Upper lobe of left lung (tissue), 4 donors: ENCODE data around the gene CNTFR.

Experiments used
- EP300 ChIP-seq, 4 donors: sonication (generic); formaldehyde crosslinking; IDR thresholded peaks; one replicate each; pipeline ENCODE4 v1.5.1; 2017; ENCODE audit warnings: antibody characterized with exemption in 4 of 4, control low read depth in 2 of 4
- POLR2A ChIP-seq, 4 donors: fragments of 450-650 bp; IDR thresholded peaks; one replicate each; pipeline ENCODE4 v1.5.1; 2016 to 2017; ENCODE audit warnings: antibody characterized with exemption in 4 of 4, mild to moderate bottlenecking in 2 of 4
- POLR2AphosphoS5 ChIP-seq, 2 donors: sonication (generic); formaldehyde crosslinking; IDR thresholded peaks; one replicate each; pipeline ENCODE4 v1.5.1; 2017; ENCODE audit warnings: antibody characterized with exemption in 2 of 2
- TF ChIP-seq, protein P1 (sequence below), 6 experiments: fragments of 450-650 bp in 4 of 6; fragments of 200-600 bp in 2 of 6; sonication (generic) in 2 of 6; IDR thresholded peaks; one replicate each; pipeline ENCODE4 v1.5.1; 2016 to 2019; ENCODE audit warnings: antibody characterized with exemption in 6 of 6

DNA sequence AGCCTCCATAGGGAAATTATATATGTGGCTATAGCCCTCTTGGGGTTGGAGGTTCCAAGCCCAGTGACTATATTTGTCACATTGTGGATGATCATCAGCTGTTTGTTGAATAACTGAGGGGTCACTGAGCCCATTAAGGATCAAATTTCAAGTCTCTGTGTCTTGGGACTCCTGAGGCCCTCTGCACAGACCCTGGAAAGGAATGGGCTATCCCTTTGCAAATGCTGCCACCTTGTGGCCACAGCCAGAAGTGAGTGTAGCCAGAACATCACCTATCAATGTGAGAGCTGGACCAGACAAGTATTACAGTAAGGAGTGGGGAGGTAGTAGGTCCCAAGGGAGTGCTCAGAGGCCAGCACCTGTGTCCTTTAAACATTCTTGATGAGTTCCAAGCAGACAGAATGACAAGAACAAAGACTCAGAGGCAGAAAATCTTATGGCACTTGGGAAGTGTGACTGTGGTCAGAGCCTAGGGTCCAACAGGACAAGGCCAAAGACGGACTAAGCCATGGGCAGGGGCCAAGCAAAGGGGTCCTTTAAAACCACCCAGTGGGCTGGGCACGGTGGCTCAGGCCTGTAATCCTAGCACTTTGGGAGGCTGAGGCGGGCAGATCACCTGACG is 14.2 kb upstream of the CNTFR start:
- TF ChIP-seq, protein P1, sequence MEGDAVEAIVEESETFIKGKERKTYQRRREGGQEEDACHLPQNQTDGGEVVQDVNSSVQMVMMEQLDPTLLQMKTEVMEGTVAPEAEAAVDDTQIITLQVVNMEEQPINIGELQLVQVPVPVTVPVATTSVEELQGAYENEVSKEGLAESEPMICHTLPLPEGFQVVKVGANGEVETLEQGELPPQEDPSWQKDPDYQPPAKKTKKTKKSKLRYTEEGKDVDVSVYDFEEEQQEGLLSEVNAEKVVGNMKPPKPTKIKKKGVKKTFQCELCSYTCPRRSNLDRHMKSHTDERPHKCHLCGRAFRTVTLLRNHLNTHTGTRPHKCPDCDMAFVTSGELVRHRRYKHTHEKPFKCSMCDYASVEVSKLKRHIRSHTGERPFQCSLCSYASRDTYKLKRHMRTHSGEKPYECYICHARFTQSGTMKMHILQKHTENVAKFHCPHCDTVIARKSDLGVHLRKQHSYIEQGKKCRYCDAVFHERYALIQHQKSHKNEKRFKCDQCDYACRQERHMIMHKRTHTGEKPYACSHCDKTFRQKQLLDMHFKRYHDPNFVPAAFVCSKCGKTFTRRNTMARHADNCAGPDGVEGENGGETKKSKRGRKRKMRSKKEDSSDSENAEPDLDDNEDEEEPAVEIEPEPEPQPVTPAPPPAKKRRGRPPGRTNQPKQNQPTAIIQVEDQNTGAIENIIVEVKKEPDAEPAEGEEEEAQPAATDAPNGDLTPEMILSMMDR (IDR thresholded peaks at IDR 0.05), result peak; percentile 81 to 87 (median 82)
- no peak for TF ChIP-seq POLR2AphosphoS5 (IDR thresholded peaks at IDR 0.05)
- TF ChIP-seq POLR2A (IDR thresholded peaks at IDR 0.05), result no peak
- no peak for TF ChIP-seq EP300 (IDR thresholded peaks at IDR 0.05)
